HTERT RPE-1 (cell line): Measurements from ENCODE around the gene RAB6B.

Experiments used
- in situ Hi-C: fragments of 300-500 bp; cut with MboI; formaldehyde crosslinking; loops from 4 replicates; pipeline ENCODE4 v1.14.3; 2020; ENCODE audit warnings: low sequenced_read_pairs

The RAB6B gene

DNA sequence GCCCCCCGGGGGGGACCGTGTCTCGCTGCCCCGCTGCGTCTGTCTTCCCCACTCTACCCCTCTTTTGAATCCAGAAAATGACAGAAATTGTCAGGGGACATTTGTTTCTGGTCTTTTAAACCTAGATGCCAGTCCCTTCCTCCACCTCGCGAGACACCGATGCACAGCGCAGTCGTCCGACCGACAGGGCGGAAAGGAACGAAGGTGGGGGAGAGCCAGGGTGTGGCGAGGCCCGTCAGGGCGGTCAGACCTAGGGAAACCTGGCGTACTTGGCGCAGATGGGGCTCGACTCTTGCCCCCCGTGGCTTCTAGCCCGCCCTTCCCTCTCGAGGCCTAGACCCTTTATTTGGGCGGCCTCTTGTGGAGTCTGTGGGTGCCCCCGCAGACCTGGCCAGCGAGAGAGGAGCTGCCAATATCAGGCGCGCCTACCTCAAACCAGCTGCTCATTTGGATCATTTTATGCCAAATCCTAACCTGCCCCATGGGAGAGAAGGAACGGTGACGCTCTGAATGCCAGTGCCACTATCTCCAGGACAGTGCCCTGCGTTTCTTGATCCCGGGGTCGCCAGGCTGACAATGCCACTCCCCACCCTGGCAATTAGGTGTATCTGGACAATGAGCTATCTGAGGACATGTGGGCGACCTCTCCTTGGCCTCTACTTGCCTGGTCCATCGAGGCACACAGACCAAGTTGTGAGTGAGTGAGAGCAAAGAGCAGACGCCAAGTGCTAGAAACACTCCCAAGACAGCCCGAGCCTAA lies 500 bp upstream of the RAB6B start:
- in situ Hi-C loops = no loop called here

DNA sequence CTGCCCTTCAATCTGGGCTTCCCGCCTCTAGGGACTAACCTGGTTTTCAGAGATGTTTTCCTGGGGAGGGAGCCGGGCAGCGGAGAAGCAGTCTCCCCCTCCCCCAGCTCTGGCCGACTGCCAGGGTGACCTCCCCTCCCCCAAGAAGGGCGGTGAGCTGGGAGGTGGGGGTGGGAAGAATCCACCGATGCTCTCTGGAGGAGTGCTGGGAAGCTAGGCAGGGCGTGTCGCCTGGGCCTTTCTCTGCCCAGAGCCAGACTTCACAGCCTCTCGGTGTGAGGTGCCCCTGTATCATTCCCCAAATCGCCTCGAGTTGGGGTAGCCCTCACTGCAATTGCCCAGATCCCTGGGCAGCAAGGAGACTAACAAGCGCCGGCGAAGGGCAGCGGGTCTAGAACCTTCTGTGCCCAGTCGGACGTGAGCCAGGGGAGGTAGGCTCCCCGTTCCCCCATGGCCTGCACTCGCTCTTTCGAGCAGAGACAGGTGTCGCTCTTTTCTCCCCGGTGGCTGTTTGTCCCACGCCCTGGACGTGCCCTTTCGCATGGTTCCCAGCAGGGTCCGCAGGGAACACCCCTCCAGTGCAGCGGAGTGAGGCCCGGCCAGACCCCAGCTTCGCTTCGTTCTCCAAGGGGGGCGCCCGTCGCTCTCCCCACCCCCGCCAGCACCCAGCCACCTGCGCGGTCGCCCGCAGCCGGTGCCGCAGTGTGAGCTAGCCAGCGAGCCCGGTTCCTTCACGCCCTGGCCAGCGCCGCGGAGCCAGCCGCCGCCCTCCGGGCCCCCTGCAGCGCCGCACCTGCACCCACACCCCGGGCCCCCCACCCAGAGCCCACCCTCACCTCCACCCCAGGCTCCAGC lies 1.1 kb downstream of the RAB6B start:
- in situ Hi-C loops = no loop called here

DNA sequence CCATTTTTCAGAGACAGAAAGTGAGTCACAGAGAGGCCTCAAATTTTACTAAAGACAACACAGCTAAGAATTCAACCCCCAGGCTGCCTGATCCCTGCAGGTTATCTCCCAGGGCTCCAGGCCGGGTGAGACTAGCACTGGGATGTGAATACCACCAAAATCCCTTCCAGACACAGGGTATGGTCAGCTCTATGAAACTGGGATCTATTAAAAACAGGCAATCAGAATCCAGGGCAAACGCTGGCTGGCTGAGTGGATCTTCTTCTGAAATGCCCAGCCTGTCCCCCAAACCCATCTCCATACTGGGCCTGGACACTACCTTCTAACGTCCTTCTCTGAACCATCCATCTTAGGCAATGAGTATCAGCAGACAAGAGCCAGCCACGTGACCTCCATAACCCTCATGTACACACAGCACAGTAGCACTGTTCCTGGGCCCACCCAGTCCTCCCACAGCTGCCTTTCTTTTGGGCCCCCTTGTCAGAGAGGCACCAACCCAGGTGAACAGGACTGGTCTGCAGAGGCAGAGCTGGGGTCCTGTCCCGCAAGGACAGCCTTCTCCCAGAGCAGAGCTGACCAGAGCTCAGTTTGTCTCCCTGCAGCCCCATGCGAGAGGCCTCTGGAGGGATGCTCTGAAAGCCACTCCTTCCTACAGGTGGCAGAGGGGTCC lies 1.9 kb downstream of the RAB6B start:
- in situ Hi-C loops = no loop called here

GRCh38 chr3:133892541-133893231 lies 3.0 kb downstream of the RAB6B start:
- in situ Hi-C loops = no loop called here

DNA sequence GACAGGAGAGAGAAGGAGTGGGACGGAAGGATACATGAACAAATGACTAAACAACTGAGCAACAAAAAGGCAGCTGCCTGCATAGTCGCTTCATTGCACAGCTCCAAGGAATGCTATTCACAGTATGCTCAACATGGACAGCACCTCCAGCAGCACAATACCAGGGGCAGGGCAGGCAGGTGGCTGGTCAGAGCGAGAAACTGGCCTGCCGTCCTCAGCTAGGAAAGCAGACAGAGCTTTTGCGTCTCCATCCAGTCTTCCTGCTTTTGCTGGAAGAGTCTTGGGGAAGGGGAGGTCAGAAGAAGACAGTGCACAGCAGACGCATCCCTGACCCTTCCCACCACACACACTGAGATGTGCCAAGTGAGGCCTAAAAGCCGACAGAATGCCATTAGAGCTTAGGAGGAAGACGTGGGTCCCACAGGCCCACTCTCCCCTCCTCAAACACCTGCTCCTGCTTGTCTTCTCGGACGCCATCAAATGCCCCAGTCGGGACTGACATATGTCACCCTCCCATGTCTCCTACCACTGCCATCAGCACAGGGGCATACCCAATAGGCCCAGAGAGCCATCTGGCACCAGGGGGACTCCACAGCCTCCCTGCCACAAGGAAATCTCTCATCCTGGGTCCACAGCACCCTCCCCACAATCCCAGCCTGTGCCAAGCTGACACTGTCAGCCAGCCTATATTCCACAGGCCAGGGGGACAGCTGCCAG lies 3.9 kb downstream of the RAB6B start:
- in situ Hi-C loops = no loop called here

DNA sequence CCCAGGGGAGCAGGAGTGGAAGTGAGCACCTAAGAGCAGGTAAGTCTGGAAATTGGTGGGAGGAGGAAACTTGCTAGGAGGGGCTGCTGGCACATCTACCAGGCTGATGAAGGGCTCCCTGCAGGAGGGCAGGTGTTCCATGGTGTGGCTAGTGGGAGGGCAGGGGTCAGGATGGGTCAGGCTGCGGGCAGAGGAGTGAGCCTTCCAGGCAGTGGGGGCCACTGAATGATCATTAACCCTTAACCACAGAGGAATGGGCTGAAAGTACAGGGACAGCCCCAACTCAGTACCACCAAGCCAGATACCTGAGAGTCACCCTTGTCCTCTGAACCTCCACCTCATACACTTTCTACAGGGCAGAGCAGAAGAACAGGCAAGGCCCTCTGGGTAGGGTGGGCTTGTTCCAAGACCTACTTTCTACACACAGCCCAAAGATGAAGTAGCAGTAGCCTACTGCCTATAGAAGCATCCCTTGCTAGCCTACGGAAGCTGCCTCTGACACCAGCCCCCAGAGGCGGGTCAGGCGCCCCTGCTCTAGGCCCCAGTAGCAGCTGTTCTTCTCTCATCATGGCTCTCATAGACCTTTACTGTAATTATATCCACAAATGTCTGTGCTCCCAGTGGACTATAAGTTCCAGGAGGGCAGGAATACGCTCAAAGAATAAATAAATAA lies 4.6 kb downstream of the RAB6B start:
- in situ Hi-C loops = no loop called here

DNA sequence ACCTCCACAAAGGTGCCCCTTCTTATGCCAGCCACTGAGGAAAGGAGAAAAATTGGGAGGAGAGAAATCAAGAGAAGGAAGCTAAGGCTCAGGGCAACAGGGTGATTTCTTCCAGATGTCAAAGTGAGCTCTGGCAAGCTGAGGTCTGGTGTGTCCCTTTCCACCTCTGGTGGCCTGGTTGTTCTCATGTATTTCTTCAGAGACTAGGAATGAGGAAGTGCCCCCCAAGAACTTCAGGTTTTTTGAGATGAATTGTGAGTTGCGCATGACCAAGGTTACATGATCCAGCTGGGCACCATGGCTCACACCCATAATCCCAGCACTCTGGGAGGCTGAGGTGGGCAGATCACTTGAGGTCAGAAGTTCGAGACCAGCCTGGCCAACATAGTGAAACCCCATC lies 5.6 kb downstream of the RAB6B start:
- in situ Hi-C loops = no loop called here

GRCh38 chr3:133888726-133889340 lies 6.8 kb downstream of the RAB6B start:
- in situ Hi-C loops = no loop called here

DNA sequence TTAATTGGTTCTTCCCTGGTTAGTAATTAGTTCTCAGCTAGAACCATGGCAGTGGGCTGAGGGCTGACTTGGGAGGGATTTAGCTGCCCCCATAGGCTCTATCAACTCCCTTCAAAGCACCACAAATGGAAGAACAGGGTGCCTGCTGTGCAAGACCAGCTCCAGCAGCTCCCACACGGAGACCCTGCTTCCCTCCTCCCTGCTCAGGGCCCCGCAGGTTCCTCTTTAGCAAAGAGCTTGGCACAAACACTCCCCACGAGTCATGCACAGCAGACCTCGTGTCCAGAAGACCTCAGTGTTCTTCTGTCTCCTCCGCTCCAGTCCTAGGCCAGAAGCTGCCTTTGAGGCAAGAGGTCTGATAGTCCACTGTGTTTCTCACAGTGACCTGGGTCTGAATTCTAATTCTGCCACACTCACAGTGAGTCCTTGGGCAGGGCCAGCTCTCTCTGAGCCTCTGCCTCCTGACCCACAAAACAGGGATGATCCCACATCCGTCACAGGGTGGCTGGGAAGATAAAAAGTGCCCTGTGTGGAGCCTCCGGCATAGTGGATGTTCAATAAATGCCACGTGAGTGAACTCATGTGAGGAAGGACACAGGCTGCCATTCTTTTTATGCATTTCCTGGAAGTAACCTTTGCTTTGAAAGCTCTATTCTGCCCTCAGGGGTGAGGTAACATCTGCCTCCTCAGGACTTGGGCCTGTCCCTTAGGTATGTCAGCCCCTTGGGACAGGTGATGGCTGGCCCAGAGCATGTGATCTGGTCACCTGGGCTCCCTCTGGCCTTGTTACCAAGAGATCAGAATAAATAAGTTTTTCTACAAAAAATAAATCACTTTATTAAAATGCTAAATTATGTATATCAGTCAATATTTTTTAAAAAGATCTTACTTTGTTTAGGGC lies 7.6 kb downstream of the RAB6B start:
- in situ Hi-C loops = no loop called here

DNA sequence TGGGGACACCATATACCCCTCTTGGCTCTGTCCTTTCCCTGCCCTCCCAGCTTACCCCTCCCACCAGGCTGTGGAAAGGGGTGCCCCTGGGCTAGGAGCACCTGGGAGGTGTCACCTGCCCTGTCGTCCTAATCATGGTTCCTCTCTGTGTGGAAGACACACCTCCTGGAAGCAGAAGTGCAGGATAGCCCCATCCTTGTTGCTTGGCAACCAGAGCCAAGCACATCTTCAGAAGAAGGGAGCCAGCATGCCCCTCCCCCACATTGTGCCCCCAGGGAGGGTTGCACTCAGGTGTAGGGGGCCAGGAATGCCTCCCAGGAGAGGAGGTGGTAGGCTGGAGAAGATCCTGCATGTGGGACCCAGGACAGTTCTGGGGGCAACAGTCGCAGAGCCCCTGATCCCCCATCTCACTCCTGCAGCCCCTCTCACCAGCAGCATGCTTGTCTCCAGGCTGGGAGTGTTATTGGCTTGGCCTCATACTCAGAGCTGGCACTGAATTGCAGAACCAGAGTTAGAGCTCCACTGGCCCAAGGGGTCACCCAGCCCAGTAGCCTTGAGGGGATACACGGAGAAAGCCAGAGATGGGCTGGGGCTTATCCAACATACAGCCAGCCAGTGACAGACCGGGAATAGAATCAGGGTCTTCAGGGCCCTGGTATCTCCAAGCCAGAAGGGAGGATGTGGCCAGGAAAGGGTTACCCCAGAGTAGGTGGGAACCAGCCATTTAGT lies 8.4 kb downstream of the RAB6B start:
- in situ Hi-C loops = no loop called here

DNA sequence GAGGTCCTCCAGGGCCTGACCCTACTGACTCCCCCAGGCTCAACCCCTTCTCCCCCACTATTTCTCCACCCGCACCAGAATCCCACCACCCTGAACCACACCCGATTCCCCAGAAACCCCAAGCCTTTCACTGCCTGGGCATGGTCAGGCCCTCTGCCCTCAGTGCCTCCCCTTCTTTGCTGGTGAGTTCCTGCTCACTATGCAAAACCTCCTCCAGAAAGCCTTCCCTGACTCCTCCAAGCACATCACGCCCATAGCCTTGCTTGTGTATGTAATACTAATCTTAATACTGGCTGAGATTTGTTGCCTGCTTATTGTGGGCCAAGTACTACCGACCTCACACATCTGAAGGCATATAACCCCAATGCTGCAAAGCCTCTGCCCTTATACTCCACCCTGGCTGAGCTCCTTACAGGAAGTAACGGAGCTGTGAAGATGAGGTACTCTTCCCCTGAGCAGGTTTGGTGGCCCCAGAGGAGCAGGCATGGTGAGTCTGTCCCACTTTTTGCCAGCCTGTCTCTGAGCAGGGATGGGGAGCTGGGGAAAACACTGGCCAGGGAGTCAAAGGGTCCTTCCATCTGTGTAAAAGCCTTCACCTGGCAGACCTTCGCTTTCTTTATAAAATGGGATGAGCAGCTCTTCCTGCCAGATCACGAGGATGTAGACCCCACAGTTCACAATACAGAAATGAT lies 9.5 kb downstream of the RAB6B start:
- in situ Hi-C loops = no loop called here

DNA sequence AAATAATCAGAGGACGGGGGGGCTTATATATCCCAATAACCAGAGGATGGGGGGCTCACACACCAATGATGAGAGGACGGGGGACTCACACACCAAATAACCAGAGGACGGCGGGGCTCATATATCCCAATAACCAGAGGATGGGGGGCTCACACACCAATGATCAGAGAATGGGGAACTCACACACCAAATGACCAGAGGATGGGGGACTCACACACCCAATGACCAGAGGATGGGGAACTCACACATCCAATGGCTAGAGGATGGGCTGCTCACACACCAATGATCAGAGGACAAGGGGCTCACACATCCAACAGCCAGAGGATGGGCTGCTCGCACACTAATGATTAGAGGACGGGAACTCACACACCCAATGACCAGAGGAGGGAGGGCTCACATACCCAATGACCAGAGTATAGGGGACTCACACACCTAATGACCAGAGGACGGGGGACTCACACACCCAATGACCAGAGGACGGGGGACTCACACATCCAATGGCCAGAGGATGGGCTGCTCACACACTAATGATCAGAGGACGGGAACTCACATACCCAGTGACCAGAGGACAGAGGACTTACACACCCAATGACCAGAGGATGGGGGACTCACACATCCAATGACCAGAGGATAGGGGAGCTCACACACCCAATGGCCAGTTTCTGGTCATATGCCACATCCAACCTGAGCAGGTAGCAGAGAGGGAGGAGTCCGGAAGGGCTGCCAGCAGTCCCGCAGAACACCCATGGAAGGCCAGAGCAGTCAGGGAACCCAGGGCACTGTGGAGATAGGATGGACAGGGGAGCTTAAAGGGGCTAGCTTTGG lies 10.6 kb downstream of the RAB6B start:
- in situ Hi-C loops = no loop called here

DNA sequence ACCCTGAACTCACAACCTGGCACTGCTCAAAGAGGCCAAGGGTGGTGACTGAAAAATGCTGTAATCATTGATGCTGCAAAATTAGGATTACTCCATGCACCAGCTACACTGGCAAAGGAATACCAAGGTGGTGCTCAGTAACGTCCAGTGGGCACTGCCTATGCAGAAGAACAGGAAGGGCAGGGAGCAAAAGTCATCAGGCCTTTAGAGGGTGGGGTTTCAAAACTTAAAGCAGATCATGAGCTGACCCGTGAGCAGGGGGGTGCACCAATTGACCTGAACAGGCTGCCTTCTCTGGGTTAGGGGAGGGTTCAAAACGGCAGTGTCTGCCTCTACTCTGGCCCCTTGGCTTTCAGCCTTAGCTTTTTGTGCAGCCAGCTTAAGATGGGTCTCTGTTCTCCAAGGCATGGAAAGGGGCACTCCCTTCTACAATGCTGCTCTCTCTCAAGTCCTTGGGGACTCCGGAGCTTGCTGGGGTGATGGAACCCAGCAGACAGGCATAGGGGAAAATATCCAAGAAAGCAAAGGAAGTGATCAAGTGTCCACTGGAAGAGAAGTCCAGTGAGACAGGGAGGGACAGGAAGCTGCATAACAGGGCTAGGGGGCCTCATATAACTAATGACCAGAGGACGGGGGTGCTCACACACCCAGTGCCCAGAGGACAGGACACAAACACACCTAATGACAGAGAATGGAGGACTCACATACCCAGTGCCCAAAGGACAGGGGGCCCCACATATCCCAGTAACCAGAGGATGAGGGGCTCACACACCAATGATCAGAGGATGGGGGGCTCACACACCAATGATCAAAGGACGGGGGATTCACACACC lies 11.4 kb downstream of the RAB6B start:
- in situ Hi-C loops = no loop called here

- in situ Hi-C loops = no loop called here
Measured at GRCh38 chr3:133883641-133884040, 12.0 kb downstream of the RAB6B start.

DNA sequence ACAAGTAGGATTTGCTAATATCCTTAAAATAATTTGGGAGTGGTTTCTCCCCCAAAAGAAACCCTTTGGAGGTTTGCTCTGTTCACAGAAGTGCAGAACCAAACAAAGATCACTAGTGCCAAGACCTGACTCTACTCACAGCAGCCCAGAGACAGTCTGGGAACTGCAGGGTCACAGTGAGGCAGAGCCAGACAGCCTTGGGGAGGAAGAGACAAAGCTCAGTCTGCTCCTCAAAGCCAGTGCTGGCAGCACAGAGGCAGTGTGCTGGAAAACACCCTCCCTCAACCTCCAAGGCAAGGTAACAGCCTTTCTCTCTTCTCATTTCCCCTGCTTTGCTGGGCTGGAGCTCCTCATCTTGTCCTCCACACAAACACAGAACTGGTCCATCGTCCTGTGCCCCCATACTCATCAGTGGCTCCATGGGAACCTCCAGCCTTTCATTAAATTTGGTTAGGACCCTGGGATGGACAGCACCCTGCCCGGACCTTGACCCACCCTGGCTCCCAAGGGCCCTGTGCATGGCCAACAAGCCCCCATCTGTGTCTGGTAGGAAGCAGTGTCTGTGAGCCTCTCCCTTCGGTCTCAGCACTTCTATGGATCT lies 12.6 kb downstream of the RAB6B start:
- in situ Hi-C loops = no loop called here
